Measurements from ENCODE around the gene HERPUD1.

GRCh38 chr16:56975714-56976113 is 43.8 kb downstream of the HERPUD1 start:
- no peak for TF ChIP-seq ZNF785 (tag by site-specific recombination; IDR thresholded peaks at IDR 0.05)
- TF ChIP-seq CTCF (tag by site-specific recombination; IDR thresholded peaks at IDR 0.05): no peak
- no peak for TF ChIP-seq ZNF558 (tag by site-specific recombination; IDR thresholded peaks at IDR 0.05)

All from HEK293 (cell line).